Measurements from ENCODE around the gene TSPO. TPM values are rescaled to one million over a fixed set of nuclear protein-coding genes. Genes with fewer than 3 reads are reported as not detected.
A peak's percentile ranks its signal among the peaks of the same experiment; 100 is the strongest.

Gene TSPO
- total and polyA plus RNA-seq, 8 donors = 198 to 489 (median 380) TPM

- Histone ChIP-seq H3K27me3 (no peaks in the 10 kb centered on the region), H3K9me3 (no peaks in the 10 kb centered on the region), H3K4me1 (peaks cover 47 to 91% (median 78%) of the 10 kb centered on the region in 4 donors), H3K27ac (peak overlapping the region; percentile 75 to 81 (median 75)), H3K36me3 (peaks cover 6 to 56% (median 40%) of the 10 kb centered on the region in 4 donors), H3K4me3 (no peak overlapping the region)
- peak; percentile 87 to 96 for DNase-seq
- TF ChIP-seq POLR2AphosphoS5 (IDR thresholded peaks at IDR 0.05) (peak in 2 of 3 donors; percentile 35 to 81), POLR2A (IDR thresholded peaks at IDR 0.05) (no peak), EP300 (IDR thresholded peaks at IDR 0.05) (no peak), CTCF (IDR thresholded peaks at IDR 0.05) (peak in 5 of 7 experiments; percentile 32 to 72 (median 62))
- intact Hi-C loops (cut with DNase I; ENCODE audit: low total_unique reads) = no loop called here
- WGBS, 5 donors = 32 to 48% (median 35%) methylated on average over 8 to 18 of the region's 18 CpGs
Observed at GRCh38 chr22:43159484-43160178, 8.3 kb downstream of the TSPO start.

DNA sequence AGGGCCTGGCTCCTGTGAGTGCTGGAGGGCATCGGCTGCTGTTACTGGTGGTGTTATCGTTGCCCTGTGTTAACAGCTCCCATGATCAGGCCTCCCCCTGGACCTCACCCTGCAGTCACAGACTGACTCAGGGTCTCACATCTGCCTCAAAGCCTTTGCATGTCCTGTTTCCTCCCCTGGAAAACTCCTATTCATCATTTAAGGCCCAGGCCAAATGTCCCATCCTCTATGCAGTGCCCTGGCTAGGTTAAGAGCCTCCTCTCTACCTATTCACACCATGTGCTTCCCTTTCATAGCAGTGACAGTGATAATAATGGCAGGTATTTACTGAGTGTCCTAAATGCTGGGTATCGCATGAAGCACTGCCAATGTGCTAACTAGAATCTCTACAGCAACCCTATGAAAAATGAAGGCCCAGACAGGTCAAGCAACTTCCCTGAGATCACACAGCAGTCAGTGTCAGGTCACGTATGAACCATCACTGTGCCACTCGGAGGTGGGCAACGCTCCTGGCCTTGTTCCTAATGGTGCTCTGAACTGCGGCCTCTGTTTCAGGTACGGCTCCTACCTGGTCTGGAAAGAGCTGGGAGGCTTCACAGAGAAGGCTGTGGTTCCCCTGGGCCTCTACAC is 9.3 kb downstream of the TSPO start:
- Histone ChIP-seq H3K36me3 (peaks cover 6 to 48% (median 39%) of the 10 kb centered on the region in 4 donors), H3K27ac (peak overlapping the region; percentile 75 to 81 (median 75)), H3K4me3 (no peak overlapping the region), H3K4me1 (peaks cover 43 to 90% (median 71%) of the 10 kb centered on the region in 4 donors), H3K27me3 (no peaks in the 10 kb centered on the region), H3K9me3 (no peaks in the 10 kb centered on the region)
- 79 to 89% (median 81%) methylated on average over 5 to 8 of the region's 8 CpGs for WGBS, 5 donors
- intact Hi-C loops (cut with DNase I; ENCODE audit: low total_unique reads) = no loop called here
- DNase-seq = no peak
- TF ChIP-seq POLR2A (IDR thresholded peaks at IDR 0.05) (no peak), EP300 (IDR thresholded peaks at IDR 0.05) (no peak), CTCF (IDR thresholded peaks at IDR 0.05) (no peak), POLR2AphosphoS5 (IDR thresholded peaks at IDR 0.05) (no peak)

- H3K9me3 ChIP-seq = no peaks in the 10 kb centered on the region
- H3K27me3 ChIP-seq = no peaks in the 10 kb centered on the region
- 85 to 96% (median 92%) methylated on average over 22 to 24 of the region's 24 CpGs for WGBS, 5 donors
- peak overlapping the region in 3 of 5 donors; percentile 56 to 67 (median 64) for H3K27ac ChIP-seq
- TF ChIP-seq POLR2AphosphoS5 (IDR thresholded peaks at IDR 0.05) (no peak), POLR2A (IDR thresholded peaks at IDR 0.05) (no peak), CTCF (IDR thresholded peaks at IDR 0.05) (no peak), EP300 (IDR thresholded peaks at IDR 0.05) (no peak)
- peak overlapping the region in 1 of 4 donors; percentile 6 for H3K4me3 ChIP-seq
- no peak for DNase-seq
- H3K36me3 ChIP-seq = peaks cover 6 to 51% (median 44%) of the 10 kb centered on the region in 4 donors
- peaks cover 40 to 76% (median 55%) of the 10 kb centered on the region in 4 donors for H3K4me1 ChIP-seq
- intact Hi-C loops (cut with DNase I; ENCODE audit: low total_unique reads) = no loop called here
Observed at GRCh38 chr22:43162412-43163150, 11.2 kb downstream of the TSPO start.

GRCh38 chr22:43163241-43163795 is 12.0 kb downstream of the TSPO start:
- Histone ChIP-seq H3K27me3 (no peaks in the 10 kb centered on the region), H3K27ac (peak overlapping the region; percentile 5 to 67 (median 56)), H3K9me3 (no peaks in the 10 kb centered on the region), H3K4me1 (peaks cover 40 to 74% (median 49%) of the 10 kb centered on the region in 4 donors), H3K36me3 (peaks cover 6 to 59% (median 51%) of the 10 kb centered on the region in 4 donors), H3K4me3 (peak overlapping the region in 1 of 4 donors; percentile 6)
- 65 to 81% (median 72%) methylated on average over 12 to 18 of the region's 18 CpGs for WGBS, 5 donors
- intact Hi-C loops (cut with DNase I; ENCODE audit: low total_unique reads) = no loop called here
- TF ChIP-seq EP300 (IDR thresholded peaks at IDR 0.05) = no peak
- no peak for TF ChIP-seq POLR2AphosphoS5 (IDR thresholded peaks at IDR 0.05)
- no peak for TF ChIP-seq POLR2A (IDR thresholded peaks at IDR 0.05)
- no peak for TF ChIP-seq CTCF (IDR thresholded peaks at IDR 0.05)
- DNase-seq = no peak
